ENCODE results near the gene DSPP.

DNA sequence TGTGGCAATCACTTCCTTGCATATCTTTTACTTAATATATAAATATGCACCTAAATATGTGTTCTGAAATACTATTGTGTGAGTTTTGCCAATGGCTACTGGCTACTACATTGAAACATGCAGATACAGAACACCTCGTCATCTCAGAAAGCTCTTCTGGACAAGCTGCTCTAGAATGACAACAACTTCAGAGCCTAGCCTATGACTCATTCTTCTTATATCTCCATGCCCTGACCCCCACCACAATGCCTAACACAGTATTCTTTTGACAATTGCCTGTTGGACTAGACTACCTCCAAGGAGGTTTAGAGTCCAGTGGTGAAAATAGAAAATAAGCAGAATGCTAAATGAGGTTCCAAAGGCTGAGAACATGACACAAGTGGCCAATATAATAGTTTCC is 24.1 kb downstream of the DSPP start:
- TF ChIP-seq POLR2AphosphoS5 (IDR thresholded peaks at IDR 0.05; ENCODE audit: borderline replicate concordance, low read depth, low read length) (no peak), EZH2 (IDR thresholded peaks at IDR 0.05) (no peak)
